ENCODE data around the gene ZC3H12C. TPM values are rescaled to one million over a fixed set of nuclear protein-coding genes. Genes with fewer than 3 reads are reported as not detected.

ZC3H12C gene
- total and polyA plus RNA-seq, 2 of the 4 experiments (the other 2 are of a cell fraction): 4.2 to 15.8 TPM

DNA sequence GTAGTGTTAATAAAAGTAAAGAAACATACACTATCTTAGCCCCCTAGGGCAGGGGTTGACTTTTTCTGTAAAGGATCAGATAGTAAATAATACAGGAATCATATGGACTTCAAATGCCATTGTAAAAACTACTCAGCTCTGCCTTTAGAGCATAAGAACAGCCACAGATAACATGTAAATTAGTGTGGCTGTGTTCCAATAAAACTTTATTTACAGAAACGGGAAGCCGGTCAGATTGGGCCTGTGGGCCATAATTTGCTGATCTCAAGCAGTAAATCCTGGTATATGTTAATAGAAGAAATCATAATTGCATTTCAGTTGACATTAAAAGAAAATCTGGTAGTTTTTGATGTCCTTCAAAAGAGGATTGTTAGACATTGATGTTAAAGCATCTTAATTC lies 76.5 kb downstream of the ZC3H12C start:
- Histone ChIP-seq H2AK9ac (replicated peaks; ENCODE audit: low read depth, low read length, poor library complexity) (no peak overlapping the region), H3K18ac (ENCODE audit: low read depth, low read length) (no peak overlapping the region), H3K36me3 (ENCODE audit: control insufficient read depth, insufficient read depth, low read length) (peaks cover 12% of the 10 kb centered on the region), H4K20me1 (ENCODE audit: insufficient read depth, low read length) (no peaks in the 10 kb centered on the region), H3K79me1 (ENCODE audit: low read depth in 1 of 2, low read length in 2 of 2) (peaks cover 8 to 12% of the 10 kb centered on the region in 2 experiments; a peak in 3 of 4 replicates), H3K9ac (ENCODE audit: low read depth, low read length) (no peak overlapping the region), H3K4me2 (ENCODE audit: low read depth, low read length) (no peak overlapping the region), H3K9me3 (ENCODE audit: control insufficient read depth, insufficient read depth, low read length) (no peaks in the 10 kb centered on the region), H3K27me3 (ENCODE audit: control insufficient read depth, insufficient read depth, low read length) (no peaks in the 10 kb centered on the region), H4K91ac (ENCODE audit: insufficient read depth, low read depth, low read length) (no peak overlapping the region), H3K4me1 (ENCODE audit: control insufficient read depth, insufficient read depth, low read length) (peaks cover 3% of the 10 kb centered on the region), H3K9me1 (ENCODE audit: insufficient read depth, low read length) (peaks cover 6% of the 10 kb centered on the region), H2AK5ac (ENCODE audit: low read depth, low read length) (no peak overlapping the region), H2BK20ac (ENCODE audit: low read depth, low read length) (no peak overlapping the region), H3K56ac (ENCODE audit: extremely low read depth, insufficient read depth, low read length) (no peak overlapping the region), H2BK5ac (ENCODE audit: low read depth, low read length, poor library complexity, severe bottlenecking) (no peak overlapping the region), H2BK120ac (ENCODE audit: low read depth, low read length) (no peak overlapping the region), H3K23ac (ENCODE audit: low read depth, low read length) (no peak overlapping the region), H2AFZ (replicated peaks; ENCODE audit: low read length, poor library complexity) (no peak overlapping the region), H4K8ac (ENCODE audit: low read depth in 2 of 2, low read length in 2 of 2) (no peak overlapping the region), H4K5ac (ENCODE audit: low read depth, low read length) (no peak overlapping the region), H2BK15ac (ENCODE audit: low read depth, low read length) (no peak overlapping the region), H3K4ac (ENCODE audit: low read depth, low read length) (no peak overlapping the region), H3K4me3 (ENCODE audit: insufficient read depth, low read depth, low read length) (no peak overlapping the region), H3K27ac (ENCODE audit: insufficient read depth, low read length) (no peak overlapping the region), H3K14ac (replicated peaks; ENCODE audit: low read depth, low read length) (no peak overlapping the region)
- intact Hi-C loops (cut with micrococcal nuclease): no loop called here
- in situ Hi-C loops (cut with MboI; ENCODE audit: low sequenced_read_pairs): no loop called here
- TF ChIP-seq RFX5 (IDR thresholded peaks at IDR 0.05; ENCODE audit: low read depth, low read length) (no peak), MAZ (IDR thresholded peaks at IDR 0.05; ENCODE audit: borderline replicate concordance, low read depth, low read length) (no peak), BHLHE40 (IDR thresholded peaks at IDR 0.05; ENCODE audit: low read depth, low read length) (no peak), FOS (IDR thresholded peaks at IDR 0.05; ENCODE audit: low read depth, low read length) (no peak), RAD21 (IDR thresholded peaks at IDR 0.05; ENCODE audit: low read length) (no peak)
- dilution Hi-C loops (cut with HindIII; ENCODE audit: low sequenced_read_pairs, unreplicated experiment): no loop called here
- no peak for ATAC-seq (ENCODE audit: low read depth)
- no CpG with 5 or more reads among the region's 2 CpGs for WGBS, 2 experiments (ENCODE audit: extremely low coverage in 2 of 2, insufficient read length in 1 of 2)
- BruUV-seq (replicated peaks): no TSS peak
- POLR2A ChIA-PET (ENCODE audit: unreplicated experiment): no interaction called here
- CTCF ChIA-PET: no interaction called here
- no peak for DNase-seq

All from IMR-90 (cell line).